Tibial nerve (tissue), 3 donors: ENCODE results near the gene NMNAT3.

Experiments used
- CTCF ChIP-seq, 5 experiments: fragments of 200-600 bp in 3 of 5; fragments of 450-650 bp in 2 of 5; sonication (generic) in 3 of 5; IDR thresholded peaks; one replicate each; pipeline ENCODE4 v1.5.1; 2016 to 2019; ENCODE audit warnings: antibody characterized with exemption in 5 of 5, mild to moderate bottlenecking in 3 of 5, moderate library complexity in 2 of 5
- POLR2A ChIP-seq, 2 donors: fragments of 450-650 bp; IDR thresholded peaks; one replicate each; pipeline ENCODE4 v1.6.1; 2017; ENCODE audit warnings: antibody characterized with exemption in 2 of 2, mild to moderate bottlenecking in 2 of 2, moderate library complexity in 2 of 2

GRCh38 chr3:139524841-139525636, 152.7 kb downstream of the NMNAT3 start:
- TF ChIP-seq POLR2A (IDR thresholded peaks at IDR 0.05) (no peak), CTCF (IDR thresholded peaks at IDR 0.05) (no peak)
